ENCODE measurements around the gene ZNF80.
"Not testable (repeated sequence)": the region's sequence is repeated elsewhere in the genome, so short reads cannot be mapped to it uniquely, and the experiment has no call there.

The ZNF80 gene

DNA sequence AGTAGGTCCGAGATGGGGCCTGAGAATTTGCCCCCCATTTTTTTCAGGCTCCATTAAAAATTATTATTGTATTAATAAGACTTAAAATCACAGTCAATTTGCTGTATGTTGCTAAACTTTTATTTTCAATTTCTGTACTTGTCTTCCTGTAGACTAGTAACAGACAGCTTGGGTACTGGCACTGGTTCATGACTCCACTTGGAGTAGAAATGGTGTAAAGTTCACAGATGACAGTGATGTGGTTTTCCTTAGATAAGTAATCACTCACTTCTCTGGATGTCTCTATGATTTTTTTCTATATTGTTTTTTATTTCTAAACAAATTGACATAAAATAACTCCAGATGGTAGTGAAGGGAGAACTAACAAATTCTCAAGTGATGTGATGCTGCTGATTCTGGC is 15.6 kb upstream of the ZNF80 start:
- H3K4me1 ChIP-seq (ENCODE audit: control insufficient read depth, insufficient read depth, low read length, poor library complexity, severe bottlenecking): no peaks in the 10 kb centered on the region
- H3K4me3 ChIP-seq (ENCODE audit: extremely low read depth, insufficient read depth, low read length, poor library complexity, severe bottlenecking): no peak overlapping the region
- H3K36me3 ChIP-seq (ENCODE audit: control insufficient read depth, insufficient read depth, low read length): no peaks in the 10 kb centered on the region
- no CpG with 5 or more reads among the region's 1 CpG for WGBS, 2 experiments (ENCODE audit: insufficient coverage in 2 of 2)
- no peaks in the 10 kb centered on the region for H3K9me3 ChIP-seq (ENCODE audit: control insufficient read depth, low read length)
- H3K27ac ChIP-seq (ENCODE audit: low read depth, low read length, severe bottlenecking): no peak overlapping the region

GRCh38 chr3:114242947-114243346 is 5.6 kb upstream of the ZNF80 start:
- Histone ChIP-seq H3K4me1 (ENCODE audit: control insufficient read depth, insufficient read depth, low read length, poor library complexity, severe bottlenecking) (no peaks in the 10 kb centered on the region), H3K36me3 (ENCODE audit: control insufficient read depth, insufficient read depth, low read length) (no peaks in the 10 kb centered on the region), H3K27ac (ENCODE audit: low read depth, low read length, severe bottlenecking) (no peak overlapping the region), H3K9me3 (ENCODE audit: control insufficient read depth, low read length) (no peaks in the 10 kb centered on the region), H3K4me3 (ENCODE audit: extremely low read depth, insufficient read depth, low read length, poor library complexity, severe bottlenecking) (no peak overlapping the region)

DNA sequence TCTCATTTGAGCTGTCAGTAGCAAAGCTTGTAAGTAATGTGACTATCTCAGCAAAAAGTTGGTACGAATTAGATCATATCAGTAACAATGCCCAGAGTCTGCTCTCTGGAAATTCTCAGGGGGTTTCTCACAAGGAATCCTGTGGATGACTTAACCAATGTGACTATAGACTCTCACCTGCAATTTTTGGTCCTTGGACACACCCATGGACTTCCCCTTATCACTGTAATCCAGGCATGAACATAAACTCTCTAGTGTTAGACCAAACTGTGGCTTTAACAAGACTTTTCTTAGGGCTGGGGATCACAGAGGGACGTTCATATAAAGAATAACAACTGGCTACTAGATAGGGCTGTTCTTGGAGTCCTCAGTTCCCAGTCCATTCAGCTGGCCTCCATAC is 3.9 kb upstream of the ZNF80 start:
- H3K4me1 ChIP-seq (ENCODE audit: control insufficient read depth, insufficient read depth, low read length, poor library complexity, severe bottlenecking): no peaks in the 10 kb centered on the region
- no peaks in the 10 kb centered on the region for H3K9me3 ChIP-seq (ENCODE audit: control insufficient read depth, low read length)
- no peak overlapping the region for H3K4me3 ChIP-seq (ENCODE audit: extremely low read depth, insufficient read depth, low read length, poor library complexity, severe bottlenecking)
- H3K36me3 ChIP-seq (ENCODE audit: control insufficient read depth, insufficient read depth, low read length): no peaks in the 10 kb centered on the region
- WGBS, 2 experiments (ENCODE audit: insufficient coverage in 2 of 2): 100% methylated on average over 1 to 2 of the region's 2 CpGs
- no peak overlapping the region for H3K27ac ChIP-seq (ENCODE audit: low read depth, low read length, severe bottlenecking)

GRCh38 chr3:114238146-114238785 is 888 bp upstream of the ZNF80 start:
- not testable (repeated sequence) for H3K36me3 ChIP-seq (ENCODE audit: control insufficient read depth, insufficient read depth, low read length); H3K27ac ChIP-seq (ENCODE audit: low read depth, low read length, severe bottlenecking); H3K9me3 ChIP-seq (ENCODE audit: control insufficient read depth, low read length); H3K4me3 ChIP-seq (ENCODE audit: extremely low read depth, insufficient read depth, low read length, poor library complexity, severe bottlenecking); H3K4me1 ChIP-seq (ENCODE audit: control insufficient read depth, insufficient read depth, low read length, poor library complexity, severe bottlenecking)
- 86 to 92% methylated on average over 12 to 13 of the region's 34 CpGs for WGBS, 2 experiments (ENCODE audit: insufficient coverage in 2 of 2)

GRCh38 chr3:114235431-114235830 is 1.9 kb downstream of the ZNF80 start:
- H3K27ac ChIP-seq (ENCODE audit: low read depth, low read length, severe bottlenecking): no peak overlapping the region
- WGBS, 2 experiments (ENCODE audit: insufficient coverage in 2 of 2): 83 to 100% methylated on average over 1 of the region's 3 CpGs
- H3K4me3 ChIP-seq (ENCODE audit: extremely low read depth, insufficient read depth, low read length, poor library complexity, severe bottlenecking): no peak overlapping the region
- H3K4me1 ChIP-seq (ENCODE audit: control insufficient read depth, insufficient read depth, low read length, poor library complexity, severe bottlenecking): no peaks in the 10 kb centered on the region
- no peaks in the 10 kb centered on the region for H3K9me3 ChIP-seq (ENCODE audit: control insufficient read depth, low read length)
- no peaks in the 10 kb centered on the region for H3K36me3 ChIP-seq (ENCODE audit: control insufficient read depth, insufficient read depth, low read length)

- Histone ChIP-seq H3K9me3 (ENCODE audit: control insufficient read depth, low read length) (no peaks in the 10 kb centered on the region), H3K27ac (ENCODE audit: low read depth, low read length, severe bottlenecking) (no peak overlapping the region), H3K4me1 (ENCODE audit: control insufficient read depth, insufficient read depth, low read length, poor library complexity, severe bottlenecking) (no peaks in the 10 kb centered on the region), H3K4me3 (ENCODE audit: extremely low read depth, insufficient read depth, low read length, poor library complexity, severe bottlenecking) (no peak overlapping the region), H3K36me3 (ENCODE audit: control insufficient read depth, insufficient read depth, low read length) (no peaks in the 10 kb centered on the region)
- no CpG with 5 or more reads among the region's 3 CpGs for WGBS, 2 experiments (ENCODE audit: insufficient coverage in 2 of 2)
Observed at GRCh38 chr3:114234745-114235144, 2.6 kb downstream of the ZNF80 start.

GRCh38 chr3:114231616-114232015 is 5.8 kb downstream of the ZNF80 start:
- Histone ChIP-seq H3K36me3 (ENCODE audit: control insufficient read depth, insufficient read depth, low read length) (no peaks in the 10 kb centered on the region), H3K4me3 (ENCODE audit: extremely low read depth, insufficient read depth, low read length, poor library complexity, severe bottlenecking) (no peak overlapping the region), H3K9me3 (ENCODE audit: control insufficient read depth, low read length) (no peaks in the 10 kb centered on the region), H3K27ac (ENCODE audit: low read depth, low read length, severe bottlenecking) (no peak overlapping the region), H3K4me1 (ENCODE audit: control insufficient read depth, insufficient read depth, low read length, poor library complexity, severe bottlenecking) (no peaks in the 10 kb centered on the region)
- WGBS, 2 experiments (ENCODE audit: insufficient coverage in 2 of 2): 86 to 91% methylated on average over 2 of the region's 3 CpGs

- Histone ChIP-seq H3K27ac (ENCODE audit: low read depth, low read length, severe bottlenecking) (no peak overlapping the region), H3K9me3 (ENCODE audit: control insufficient read depth, low read length) (peaks cover 7% of the 10 kb centered on the region), H3K36me3 (ENCODE audit: control insufficient read depth, insufficient read depth, low read length) (no peaks in the 10 kb centered on the region), H3K4me3 (ENCODE audit: extremely low read depth, insufficient read depth, low read length, poor library complexity, severe bottlenecking) (no peak overlapping the region), H3K4me1 (ENCODE audit: control insufficient read depth, insufficient read depth, low read length, poor library complexity, severe bottlenecking) (no peaks in the 10 kb centered on the region)
- WGBS, 2 experiments (ENCODE audit: insufficient coverage in 2 of 2): 100% methylated on average over 1 of the region's 1 CpG; no CpG with 5 or more reads in 1 of the 2 experiments
Observed at GRCh38 chr3:114227076-114227475, 10.3 kb downstream of the ZNF80 start.

DNA sequence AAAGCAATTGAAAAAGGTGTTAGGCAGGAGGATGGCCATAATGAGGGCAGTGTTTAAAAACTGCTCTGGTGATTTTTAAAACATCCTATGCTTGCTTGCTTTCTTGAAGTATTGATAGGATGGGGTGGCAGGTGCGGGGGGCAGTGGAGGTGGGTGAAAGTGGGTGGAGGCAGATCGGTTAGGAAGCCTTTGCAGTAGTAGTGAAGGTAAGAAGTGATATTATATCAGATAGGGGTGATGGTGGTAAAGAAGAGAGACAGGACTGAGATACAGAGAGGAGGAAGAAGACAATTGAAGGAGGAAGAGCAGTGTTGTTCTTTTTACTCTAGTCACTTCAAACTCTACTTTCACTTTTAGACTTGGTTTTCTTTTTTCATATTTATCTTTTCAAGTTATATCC is 11.1 kb downstream of the ZNF80 start:
- Histone ChIP-seq H3K27ac (ENCODE audit: low read depth, low read length, severe bottlenecking) (no peak overlapping the region), H3K36me3 (ENCODE audit: control insufficient read depth, insufficient read depth, low read length) (no peaks in the 10 kb centered on the region), H3K9me3 (ENCODE audit: control insufficient read depth, low read length) (peaks cover 7% of the 10 kb centered on the region), H3K4me1 (ENCODE audit: control insufficient read depth, insufficient read depth, low read length, poor library complexity, severe bottlenecking) (no peaks in the 10 kb centered on the region), H3K4me3 (ENCODE audit: extremely low read depth, insufficient read depth, low read length, poor library complexity, severe bottlenecking) (no peak overlapping the region)
- WGBS, 2 experiments (ENCODE audit: insufficient coverage in 2 of 2): 81 to 100% methylated on average over 1 to 2 of the region's 2 CpGs

DNA sequence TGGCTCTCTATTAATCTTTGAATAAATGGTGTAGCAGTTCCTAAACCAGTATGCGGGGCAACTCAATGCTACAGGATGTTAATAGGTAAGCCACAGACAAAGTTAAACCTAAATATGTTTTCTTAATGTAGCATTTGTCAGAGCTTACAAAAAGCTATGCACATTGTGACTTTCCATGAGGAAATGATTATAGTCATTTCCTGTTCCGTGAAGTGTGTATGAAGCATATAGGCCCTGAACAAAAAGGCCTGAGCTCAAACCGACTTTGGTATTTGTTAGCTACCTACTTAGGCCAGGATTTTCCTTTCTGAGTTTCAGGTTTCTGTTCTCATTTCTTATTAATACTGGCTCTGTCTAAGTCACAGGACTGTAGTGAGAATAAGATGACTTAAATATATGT is 14.2 kb downstream of the ZNF80 start:
- peaks cover 7% of the 10 kb centered on the region for H3K9me3 ChIP-seq (ENCODE audit: control insufficient read depth, low read length)
- 89 to 100% methylated on average over 1 to 2 of the region's 3 CpGs for WGBS, 2 experiments (ENCODE audit: insufficient coverage in 2 of 2)

GRCh38 chr3:114221881-114222264 is 15.5 kb downstream of the ZNF80 start:
- H3K4me1 ChIP-seq (ENCODE audit: control insufficient read depth, insufficient read depth, low read length, poor library complexity, severe bottlenecking): peaks cover 7% of the 10 kb centered on the region
- 100% methylated on average over 1 of the region's 1 CpG; no CpG with 5 or more reads in 1 of the 2 experiments for WGBS, 2 experiments (ENCODE audit: insufficient coverage in 2 of 2)
- H3K4me3 ChIP-seq (ENCODE audit: extremely low read depth, insufficient read depth, low read length, poor library complexity, severe bottlenecking): no peak overlapping the region
- no peaks in the 10 kb centered on the region for H3K36me3 ChIP-seq (ENCODE audit: control insufficient read depth, insufficient read depth, low read length)
- H3K9me3 ChIP-seq (ENCODE audit: control insufficient read depth, low read length): peaks cover 7% of the 10 kb centered on the region
- no peak overlapping the region for H3K27ac ChIP-seq (ENCODE audit: low read depth, low read length, severe bottlenecking)

More for the DNA sequence above, 14.2 kb downstream of the ZNF80 start:
- Histone ChIP-seq H3K36me3 (ENCODE audit: control insufficient read depth, insufficient read depth, low read length) (no peaks in the 10 kb centered on the region), H3K27ac (ENCODE audit: low read depth, low read length, severe bottlenecking) (no peak overlapping the region), H3K4me1 (ENCODE audit: control insufficient read depth, insufficient read depth, low read length, poor library complexity, severe bottlenecking) (peaks cover 3% of the 10 kb centered on the region), H3K4me3 (ENCODE audit: extremely low read depth, insufficient read depth, low read length, poor library complexity, severe bottlenecking) (no peak overlapping the region)

Measured in mesodermal cell (in vitro differentiated cells).